ENCODE measurements around the gene DRGX.

GRCh38 chr10:49382826-49383225, 13.1 kb downstream of the DRGX start:
- TF ChIP-seq CTCF (IDR thresholded peaks at IDR 0.05) (no peak), EZH2 (IDR thresholded peaks at IDR 0.05; ENCODE audit: borderline replicate concordance, insufficient read depth, low read depth, low read length, poor library complexity, severe bottlenecking) (no peak)

Measured in B cell (primary cell).